ENCODE data around the gene MGAT5B. TPM values are rescaled to one million over a fixed set of nuclear protein-coding genes. Genes with fewer than 3 reads are reported as not detected.

MGAT5B gene
- total and polyA plus RNA-seq, 2 experiments from 2014 or later: 0.11 to 0.16 TPM

- WGBS, 2 experiments (ENCODE audit: low coverage in 1 of 2, low lambda C conversion rate in 2 of 2, missing lambda C conversion rate in 2 of 2): 50 to 56% methylated on average over 3 of the region's 3 CpGs
- H4K20me1 ChIP-seq (ENCODE audit: insufficient read depth): no peaks in the 10 kb centered on the region
- no peak overlapping the region for H3K27ac ChIP-seq
- no peak for DNase-seq
- no peaks in the 10 kb centered on the region for H3K9me3 ChIP-seq (ENCODE audit: low read depth)
- no peak overlapping the region for H2AFZ ChIP-seq
- H3K79me2 ChIP-seq (ENCODE audit: insufficient read depth): no peaks in the 10 kb centered on the region
- no peak overlapping the region for H3K4me3 ChIP-seq
- no peak for TF ChIP-seq EZH2 (IDR thresholded peaks at IDR 0.05; ENCODE audit: insufficient read depth, poor library complexity, severe bottlenecking)
- TF ChIP-seq EZH2phosphoT487 (IDR thresholded peaks at IDR 0.05; ENCODE audit: insufficient read depth, low read depth): no peak
- no peaks in the 10 kb centered on the region for H3K4me1 ChIP-seq (ENCODE audit: insufficient read depth)
- H3K27me3 ChIP-seq (replicated peaks; ENCODE audit: insufficient read depth): no peaks in the 10 kb centered on the region; the same call in 1 of the 2 replicates
- in situ Hi-C loops (cut with MboI): no loop called here
- no peak overlapping the region for H3K4me2 ChIP-seq (ENCODE audit: unreplicated experiment)
- no peaks in the 10 kb centered on the region for H3F3A ChIP-seq (ENCODE audit: insufficient read depth)
- no peaks in the 10 kb centered on the region for H3K9me2 ChIP-seq (ENCODE audit: insufficient read depth)
- no peaks in the 10 kb centered on the region for H3K36me3 ChIP-seq (ENCODE audit: low read depth)
- no peak overlapping the region for H3K9ac ChIP-seq
Measured at GRCh38 chr17:76907352-76907751, 39.1 kb downstream of the MGAT5B start.

- H3K4me1 ChIP-seq (ENCODE audit: insufficient read depth): no peaks in the 10 kb centered on the region
- H3F3A ChIP-seq (ENCODE audit: insufficient read depth): no peaks in the 10 kb centered on the region
- H4K20me1 ChIP-seq (ENCODE audit: insufficient read depth): no peaks in the 10 kb centered on the region
- H3K9me2 ChIP-seq (ENCODE audit: insufficient read depth): no peaks in the 10 kb centered on the region
- DNase-seq: peak; percentile 52
- H3K36me3 ChIP-seq (ENCODE audit: low read depth): no peaks in the 10 kb centered on the region
- in situ Hi-C loops (cut with MboI): no loop called here
- no peak overlapping the region for H3K4me2 ChIP-seq (ENCODE audit: unreplicated experiment)
- no peak overlapping the region for H2AFZ ChIP-seq
- TF ChIP-seq EZH2phosphoT487 (IDR thresholded peaks at IDR 0.05; ENCODE audit: insufficient read depth, low read depth): no peak
- H3K27me3 ChIP-seq (replicated peaks; ENCODE audit: insufficient read depth): no peaks in the 10 kb centered on the region; the same call in 1 of the 2 replicates
- H3K27ac ChIP-seq: no peak overlapping the region
- no peak overlapping the region for H3K4me3 ChIP-seq
- WGBS, 2 experiments (ENCODE audit: low coverage in 1 of 2, low lambda C conversion rate in 2 of 2, missing lambda C conversion rate in 2 of 2): 16 to 20% methylated on average over 12 to 13 of the region's 13 CpGs
- H3K9me3 ChIP-seq (ENCODE audit: low read depth): no peaks in the 10 kb centered on the region
- no peak overlapping the region for H3K9ac ChIP-seq
- H3K79me2 ChIP-seq (ENCODE audit: insufficient read depth): no peaks in the 10 kb centered on the region
Measured at GRCh38 chr17:76909971-76910760, 42.0 kb downstream of the MGAT5B start.

- H3K36me3 ChIP-seq (ENCODE audit: low read depth): no peaks in the 10 kb centered on the region
- H3K9ac ChIP-seq: no peak overlapping the region
- 17 to 19% methylated on average over 5 of the region's 5 CpGs for WGBS, 2 experiments (ENCODE audit: low coverage in 1 of 2, low lambda C conversion rate in 2 of 2, missing lambda C conversion rate in 2 of 2)
- no peaks in the 10 kb centered on the region for H3K4me1 ChIP-seq (ENCODE audit: insufficient read depth)
- TF ChIP-seq EZH2phosphoT487 (IDR thresholded peaks at IDR 0.05; ENCODE audit: insufficient read depth, low read depth) (no peak), EZH2 (IDR thresholded peaks at IDR 0.05; ENCODE audit: insufficient read depth, poor library complexity, severe bottlenecking) (no peak)
- H3K27ac ChIP-seq: no peak overlapping the region
- H3K4me2 ChIP-seq (ENCODE audit: unreplicated experiment): no peak overlapping the region
- no peak for DNase-seq
- H3K27me3 ChIP-seq (replicated peaks; ENCODE audit: insufficient read depth): no peaks in the 10 kb centered on the region; the same call in 1 of the 2 replicates
- in situ Hi-C loops (cut with MboI): no loop called here
- H3F3A ChIP-seq (ENCODE audit: insufficient read depth): no peaks in the 10 kb centered on the region
- H3K9me2 ChIP-seq (ENCODE audit: insufficient read depth): no peaks in the 10 kb centered on the region
- H3K79me2 ChIP-seq (ENCODE audit: insufficient read depth): no peaks in the 10 kb centered on the region
- no peak overlapping the region for H2AFZ ChIP-seq
- no peaks in the 10 kb centered on the region for H4K20me1 ChIP-seq (ENCODE audit: insufficient read depth)
- no peak overlapping the region for H3K4me3 ChIP-seq
- H3K9me3 ChIP-seq (ENCODE audit: low read depth): no peaks in the 10 kb centered on the region
Measured at GRCh38 chr17:76911299-76912017, 43.3 kb downstream of the MGAT5B start.

GRCh38 chr17:76912421-76913164 lies 44.4 kb downstream of the MGAT5B start:
- WGBS, 2 experiments (ENCODE audit: low coverage in 1 of 2, low lambda C conversion rate in 2 of 2, missing lambda C conversion rate in 2 of 2): 73 to 74% methylated on average over 28 of the region's 28 CpGs
- in situ Hi-C loops (cut with MboI): no loop called here
- no peaks in the 10 kb centered on the region for H3K36me3 ChIP-seq (ENCODE audit: low read depth)
- no peak overlapping the region for H3K9ac ChIP-seq
- H3K4me2 ChIP-seq (ENCODE audit: unreplicated experiment): no peak overlapping the region
- H3K27me3 ChIP-seq (replicated peaks; ENCODE audit: insufficient read depth): peaks cover 7% of the 10 kb centered on the region; the same call in 1 of the 2 replicates
- H3K9me3 ChIP-seq (ENCODE audit: low read depth): no peaks in the 10 kb centered on the region
- no peak for DNase-seq
- H3K79me2 ChIP-seq (ENCODE audit: insufficient read depth): no peaks in the 10 kb centered on the region
- no peak overlapping the region for H3K4me3 ChIP-seq
- no peak overlapping the region for H2AFZ ChIP-seq
- TF ChIP-seq EZH2 (IDR thresholded peaks at IDR 0.05; ENCODE audit: insufficient read depth, poor library complexity, severe bottlenecking): no peak
- H3K9me2 ChIP-seq (ENCODE audit: insufficient read depth): no peaks in the 10 kb centered on the region
- no peaks in the 10 kb centered on the region for H3F3A ChIP-seq (ENCODE audit: insufficient read depth)
- H3K4me1 ChIP-seq (ENCODE audit: insufficient read depth): no peaks in the 10 kb centered on the region
- no peak overlapping the region for H3K27ac ChIP-seq
- no peaks in the 10 kb centered on the region for H4K20me1 ChIP-seq (ENCODE audit: insufficient read depth)
